ENCODE data around the gene CHID1. TPM values are rescaled to one million over a fixed set of nuclear protein-coding genes. Genes with fewer than 3 reads are reported as not detected.

The CHID1 gene
- total RNA-seq, 1 donor from 2014 or later, result 72.9 TPM

DNA sequence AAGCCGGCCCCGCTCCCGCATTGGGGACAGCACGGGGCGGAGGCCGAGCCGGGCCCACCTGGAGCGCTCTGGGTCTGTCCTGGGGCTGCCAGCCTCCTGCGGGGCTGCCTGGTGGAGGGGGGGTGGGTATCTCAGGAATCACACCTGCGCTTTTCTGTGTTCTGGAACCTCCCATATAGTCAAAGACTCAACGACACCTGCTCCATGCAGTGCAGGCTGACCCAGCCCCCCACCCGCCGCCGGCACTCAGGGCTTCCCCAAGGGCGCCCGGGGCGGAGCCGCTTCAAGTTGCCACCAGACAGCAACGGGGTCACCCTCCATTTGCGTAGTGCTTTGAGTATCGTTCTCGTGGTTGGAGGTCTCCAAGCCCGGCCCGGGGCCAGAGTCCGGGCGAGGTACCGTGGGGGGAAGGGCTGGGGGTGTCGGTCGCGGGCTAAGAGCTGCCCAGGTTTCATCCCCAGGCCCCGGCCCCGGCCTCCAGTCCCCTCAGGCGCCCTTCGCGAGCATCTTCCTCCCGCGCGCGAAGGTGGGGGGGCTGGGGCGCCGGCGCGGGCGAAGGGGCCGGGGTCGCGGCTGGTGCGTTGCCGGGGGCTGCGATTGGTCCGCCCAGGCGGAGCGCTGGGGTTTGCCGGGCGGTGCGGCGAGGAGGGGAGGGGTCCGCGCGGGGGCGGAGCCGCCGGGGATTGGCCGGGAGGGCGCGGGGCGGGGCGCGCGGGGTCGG, 61.3 kb downstream of the CHID1 start:
- peak overlapping the region; percentile 40 for H3K27ac ChIP-seq

DNA sequence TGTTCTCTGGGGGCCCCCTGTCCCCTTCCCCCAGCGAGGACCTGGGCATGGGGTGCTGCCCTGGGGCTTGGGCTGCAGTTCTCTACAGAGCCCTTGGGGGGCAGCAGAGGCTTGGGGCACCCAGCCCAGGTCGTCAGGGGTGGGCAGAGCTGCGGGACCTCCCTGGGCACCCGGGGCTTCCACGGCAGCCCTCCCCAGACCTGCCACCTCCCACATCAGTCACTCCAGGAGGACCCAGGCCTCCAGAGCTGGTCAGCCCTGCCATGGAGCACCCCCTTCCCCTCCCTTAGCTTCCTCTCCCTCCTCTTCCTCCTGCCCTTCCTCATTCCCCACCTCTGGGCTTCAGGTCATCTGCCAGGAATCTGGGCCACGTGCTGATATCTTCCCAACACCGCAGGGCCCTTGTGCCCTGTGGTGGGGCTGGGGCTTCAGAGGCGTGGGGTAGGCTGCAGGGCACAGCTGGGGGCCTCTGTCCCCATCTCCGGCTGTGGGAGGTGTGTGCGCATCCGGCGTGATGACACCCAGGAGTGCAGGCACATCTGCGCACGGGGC, 62.2 kb downstream of the CHID1 start:
- Histone ChIP-seq H3K4me3 (peak overlapping the region; percentile 43 to 63), H3K36me3 (no peaks in the 10 kb centered on the region), H3K9me3 (no peaks in the 10 kb centered on the region), H3K27ac (peak overlapping the region; percentile 40), H3K27me3 (no peaks in the 10 kb centered on the region), H3K4me1 (peaks cover 83% of the 10 kb centered on the region)
- intact Hi-C loops (cut with DNase I), result no loop called here
- no peak for DNase-seq (ENCODE audit: extremely low spot score in 2 of 2)
- no peak for TF ChIP-seq POLR2AphosphoS5 (IDR thresholded peaks at IDR 0.05; ENCODE audit: insufficient read depth in 1 of 2, low read depth in 1 of 2)
- TF ChIP-seq, protein P1, sequence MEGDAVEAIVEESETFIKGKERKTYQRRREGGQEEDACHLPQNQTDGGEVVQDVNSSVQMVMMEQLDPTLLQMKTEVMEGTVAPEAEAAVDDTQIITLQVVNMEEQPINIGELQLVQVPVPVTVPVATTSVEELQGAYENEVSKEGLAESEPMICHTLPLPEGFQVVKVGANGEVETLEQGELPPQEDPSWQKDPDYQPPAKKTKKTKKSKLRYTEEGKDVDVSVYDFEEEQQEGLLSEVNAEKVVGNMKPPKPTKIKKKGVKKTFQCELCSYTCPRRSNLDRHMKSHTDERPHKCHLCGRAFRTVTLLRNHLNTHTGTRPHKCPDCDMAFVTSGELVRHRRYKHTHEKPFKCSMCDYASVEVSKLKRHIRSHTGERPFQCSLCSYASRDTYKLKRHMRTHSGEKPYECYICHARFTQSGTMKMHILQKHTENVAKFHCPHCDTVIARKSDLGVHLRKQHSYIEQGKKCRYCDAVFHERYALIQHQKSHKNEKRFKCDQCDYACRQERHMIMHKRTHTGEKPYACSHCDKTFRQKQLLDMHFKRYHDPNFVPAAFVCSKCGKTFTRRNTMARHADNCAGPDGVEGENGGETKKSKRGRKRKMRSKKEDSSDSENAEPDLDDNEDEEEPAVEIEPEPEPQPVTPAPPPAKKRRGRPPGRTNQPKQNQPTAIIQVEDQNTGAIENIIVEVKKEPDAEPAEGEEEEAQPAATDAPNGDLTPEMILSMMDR (IDR thresholded peaks at IDR 0.05), result peak; percentile 63 to 68 (median 68)

More for the DNA sequence above, 61.3 kb downstream of the CHID1 start:
- DNase-seq (ENCODE audit: extremely low spot score in 2 of 2), result no peak
- intact Hi-C loops (cut with DNase I), result no loop called here
- H3K27me3 ChIP-seq, result no peaks in the 10 kb centered on the region
- no peaks in the 10 kb centered on the region for H3K9me3 ChIP-seq
- H3K36me3 ChIP-seq, result no peaks in the 10 kb centered on the region
- TF ChIP-seq, protein P1 (IDR thresholded peaks at IDR 0.05), result no peak
- H3K4me3 ChIP-seq, result peak overlapping the region; percentile 43 to 63
- peaks cover 75% of the 10 kb centered on the region for H3K4me1 ChIP-seq

DNA sequence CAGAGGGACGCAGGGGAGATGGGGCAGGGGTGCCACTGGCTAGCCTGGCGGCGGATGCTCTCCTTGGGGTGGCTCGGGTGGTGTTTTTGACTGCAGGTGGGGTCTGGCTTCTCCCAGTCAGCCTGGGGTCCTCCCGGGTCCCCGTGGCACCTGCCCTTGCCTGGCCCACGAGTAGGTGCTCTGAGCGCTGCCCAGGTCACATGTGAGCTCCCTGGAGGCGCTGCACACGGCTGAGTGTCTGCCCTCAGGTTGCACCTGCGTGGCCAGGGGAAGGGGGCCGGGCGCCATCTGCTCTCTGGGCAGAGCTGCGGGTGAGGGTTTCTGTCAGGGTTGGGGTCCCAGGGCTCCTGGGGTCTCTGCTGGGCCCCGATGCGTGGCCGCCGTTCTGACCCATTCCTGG, 62.7 kb downstream of the CHID1 start:
- intact Hi-C loops (cut with DNase I), result no loop called here
- H3K27me3 ChIP-seq, result no peaks in the 10 kb centered on the region
- DNase-seq (ENCODE audit: extremely low spot score in 2 of 2), result no peak
- H3K4me1 ChIP-seq, result peaks cover 83% of the 10 kb centered on the region
- H3K4me3 ChIP-seq, result no peak overlapping the region
- H3K9me3 ChIP-seq, result no peaks in the 10 kb centered on the region
- no peak overlapping the region for H3K27ac ChIP-seq
- TF ChIP-seq, protein P1 (IDR thresholded peaks at IDR 0.05), result no peak
- no peaks in the 10 kb centered on the region for H3K36me3 ChIP-seq

DNA sequence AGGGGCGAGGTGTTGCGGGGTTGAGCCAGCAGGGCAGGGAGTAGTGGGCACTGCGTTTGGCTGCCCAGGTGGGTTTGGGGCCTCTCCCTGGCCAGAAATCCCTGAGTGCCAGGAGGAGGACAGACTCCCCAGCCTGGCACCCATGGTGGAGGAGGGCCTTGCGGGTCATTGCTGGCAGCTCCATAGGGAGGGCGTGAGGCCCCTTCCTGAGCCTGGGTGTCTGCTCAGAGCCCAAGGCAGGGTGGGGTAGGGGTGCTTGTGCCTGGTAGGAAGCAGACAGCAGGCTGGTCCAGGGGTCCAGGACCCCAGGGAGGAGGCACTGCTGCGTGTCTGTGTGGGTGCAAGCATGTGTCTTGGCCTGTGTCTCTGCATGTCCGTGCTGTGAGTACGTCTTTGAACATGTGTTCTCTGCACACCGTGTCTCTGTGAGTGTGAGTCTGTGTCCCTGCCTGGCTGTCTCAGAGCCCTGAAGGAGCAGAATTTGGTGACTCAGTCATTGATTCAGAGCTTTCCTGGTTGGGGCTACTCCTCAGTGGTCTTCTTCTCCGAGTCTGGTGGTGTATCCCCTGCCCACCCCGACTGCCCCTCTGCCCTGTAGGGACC, 64.0 kb downstream of the CHID1 start:
- Histone ChIP-seq H3K4me3 (no peak overlapping the region), H3K9me3 (no peaks in the 10 kb centered on the region), H3K27ac (peak overlapping the region; percentile 86), H3K36me3 (no peaks in the 10 kb centered on the region), H3K27me3 (no peaks in the 10 kb centered on the region), H3K4me1 (peaks cover 81% of the 10 kb centered on the region)
- intact Hi-C loops (cut with DNase I), result no loop called here
- DNase-seq (ENCODE audit: extremely low spot score in 2 of 2), result no peak
- TF ChIP-seq POLR2A (IDR thresholded peaks at IDR 0.05), result no peak
- no peak for TF ChIP-seq POLR2AphosphoS5 (IDR thresholded peaks at IDR 0.05; ENCODE audit: insufficient read depth in 1 of 2, low read depth in 1 of 2)
- TF ChIP-seq, protein P1 (IDR thresholded peaks at IDR 0.05), result no peak

DNA sequence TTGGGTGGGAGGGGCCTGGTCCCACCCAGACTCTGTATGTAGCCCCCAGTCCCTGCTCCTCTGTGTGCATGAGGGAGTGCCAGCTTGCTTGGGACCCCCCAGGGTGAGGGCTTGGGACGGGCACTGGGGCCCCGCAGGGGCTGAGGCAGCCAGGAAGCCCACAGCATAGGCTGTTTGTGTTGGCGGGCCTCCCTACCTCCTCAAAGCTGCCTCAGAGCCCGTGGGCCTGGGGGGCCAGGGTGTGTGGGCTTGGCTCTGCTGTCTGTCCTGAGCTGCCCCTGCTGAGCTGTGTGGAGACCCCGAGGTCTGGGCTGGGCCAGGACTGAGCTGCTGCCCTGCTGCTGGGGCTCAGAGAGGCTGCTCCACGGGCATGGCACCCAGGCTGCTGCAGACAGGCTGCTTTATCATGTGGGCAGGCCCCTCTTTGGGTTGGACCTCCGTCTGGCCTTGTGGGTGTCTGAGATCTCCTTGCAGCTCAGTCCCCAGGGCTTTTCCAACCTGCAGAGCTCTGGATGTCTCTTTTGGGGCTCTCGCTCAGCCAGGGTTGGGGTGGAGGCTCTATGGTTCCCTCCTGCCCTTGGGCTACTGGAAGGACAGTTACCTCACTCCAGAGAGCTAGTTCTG, 64.6 kb downstream of the CHID1 start:
- Histone ChIP-seq H3K27ac (peak overlapping the region; percentile 86), H3K9me3 (no peaks in the 10 kb centered on the region), H3K27me3 (no peaks in the 10 kb centered on the region), H3K4me1 (peaks cover 86% of the 10 kb centered on the region), H3K4me3 (peak overlapping the region in 1 of 2 donors; percentile 99), H3K36me3 (peaks cover 0 to 3% of the 10 kb centered on the region in 2 donors)
- intact Hi-C loops (cut with DNase I), result no loop called here
- TF ChIP-seq POLR2A (IDR thresholded peaks at IDR 0.05) (no peak), POLR2AphosphoS5 (IDR thresholded peaks at IDR 0.05; ENCODE audit: insufficient read depth in 1 of 2, low read depth in 1 of 2) (no peak)
- TF ChIP-seq, protein P1 (IDR thresholded peaks at IDR 0.05), result no peak
- DNase-seq (ENCODE audit: extremely low spot score in 2 of 2), result no peak
